Small intestine (tissue), 7 donors: ENCODE measurements around the gene ST3GAL4. TPM values are rescaled to one million over a fixed set of nuclear protein-coding genes. Genes with fewer than 3 reads are reported as not detected.

Experiments
- DNase-seq, 2 donors: peaks; one replicate each; pipeline versions ENCODE4 v3.0.0 to v3.0.0-alpha.2; 2013
- FAIRE-seq: peaks from 2 replicates; lab custom pipeline; 2012; peaks lifted over from hg19 to GRCh38; lab: Jason Lieb, UNC
- H3K27ac ChIP-seq, 3 donors: one replicate each; pipeline ENCODE4 v1.5.1; 2013; ENCODE audit warnings: low read length in 2 of 3, mild to moderate bottlenecking in 2 of 3, control low read depth in 1 of 3, inconsistent platforms in 1 of 3, low read depth in 1 of 3, moderate library complexity in 1 of 3
- H3K27me3 ChIP-seq, 3 donors: one replicate each; pipeline ENCODE4 v1.6.1; 2013; ENCODE audit warnings: low read length in 3 of 3, inconsistent platforms in 1 of 3; ENCODE audit not compliant: control insufficient read depth in 3 of 3, insufficient read depth in 3 of 3
- H3K36me3 ChIP-seq, 3 donors: one replicate each; pipeline ENCODE4 v1.6.1; 2013; ENCODE audit warnings: low read length in 3 of 3, inconsistent platforms in 1 of 3, low read depth in 1 of 3, mild to moderate bottlenecking in 1 of 3, moderate library complexity in 1 of 3; ENCODE audit not compliant: control insufficient read depth in 3 of 3, insufficient read depth in 2 of 3
- H3K4me1 ChIP-seq, 3 donors: one replicate each; pipeline ENCODE4 v1.6.1; 2013; ENCODE audit warnings: low read length in 2 of 3, inconsistent platforms in 1 of 3, low read depth in 1 of 3, mild to moderate bottlenecking in 1 of 3, moderate library complexity in 1 of 3; ENCODE audit not compliant: control insufficient read depth in 3 of 3, insufficient read depth in 2 of 3
- H3K4me3 ChIP-seq, 3 donors: one replicate each; pipeline ENCODE4 v1.5.1; 2013; ENCODE audit warnings: low read length in 3 of 3, control low read depth in 1 of 3, inconsistent platforms in 1 of 3, low read depth in 1 of 3, mild to moderate bottlenecking in 1 of 3, moderate library complexity in 1 of 3
- H3K9me3 ChIP-seq, 2 donors: one replicate each; pipeline ENCODE4 v1.6.1; 2013; ENCODE audit warnings: low read depth in 1 of 2, low read length in 1 of 2; ENCODE audit not compliant: control insufficient read depth in 2 of 2, insufficient read depth in 1 of 2
- WGBS, 3 donors: extraction: QIAGEN DNeasy Blood & Tissue Kit; methylation state at CpG; one replicate each; pipeline ENCODE4 v1.1.7; 2013; 5-methylcytosine and 5-hydroxymethylcytosine counted together
- polyA plus RNA-seq, 4 donors: library from polyadenylated mRNA; stranded (reverse) in 3 of 4; unstranded in 1 of 4; fragments of 200-250 nt in 3 of 4; fragments of 120-200 nt in 1 of 4; gene quantifications; one replicate each; pipeline versions ENCODE4 v1.2.1 to v1.2.3, GENCODE V29; 2013
- donor health status: healthy with polysubstance abuse.
- donor health status: control.
- donor health status: control.
- donor health status: Bipolar disorder and iron deficiency.
- donor health status: healthy.

The ST3GAL4 gene
- polyA plus RNA-seq, 4 donors, result 1.6 to 11.6 (median 4.0) TPM

GRCh38 chr11:126322996-126323395 is 32.5 kb upstream of the ST3GAL4 start:
- FAIRE-seq (no peak), DNase-seq (no peak)
- Histone ChIP-seq H3K4me1 (peaks cover 0 to 6% (median 0%) of the 10 kb centered on the region in 3 donors), H3K27ac (no peak overlapping the region), H3K36me3 (peaks cover 0 to 4% (median 2%) of the 10 kb centered on the region in 3 donors), H3K27me3 (no peaks in the 10 kb centered on the region), H3K4me3 (no peak overlapping the region), H3K9me3 (no peaks in the 10 kb centered on the region)
- WGBS, 3 donors, result 98 to 99% (median 98%) methylated on average over 3 of the region's 3 CpGs

- Histone ChIP-seq H3K27me3 (no peaks in the 10 kb centered on the region), H3K4me1 (no peaks in the 10 kb centered on the region), H3K9me3 (no peaks in the 10 kb centered on the region), H3K36me3 (peaks cover 3 to 20% (median 4%) of the 10 kb centered on the region in 3 donors), H3K27ac (no peak overlapping the region), H3K4me3 (no peak overlapping the region)
- DNase-seq (no peak), FAIRE-seq (no peak)
- WGBS, 3 donors, result 87 to 89% (median 88%) methylated on average over 17 of the region's 17 CpGs
These were observed 28.0 kb upstream of the ST3GAL4 start for GRCh38 chr11:126327281-126328000.

GRCh38 chr11:126328001-126328390 is 27.5 kb upstream of the ST3GAL4 start:
- Histone ChIP-seq H3K4me3 (no peak overlapping the region), H3K9me3 (no peaks in the 10 kb centered on the region), H3K27me3 (no peaks in the 10 kb centered on the region), H3K4me1 (no peaks in the 10 kb centered on the region), H3K36me3 (peaks cover 3 to 21% (median 4%) of the 10 kb centered on the region in 3 donors), H3K27ac (no peak overlapping the region)
- FAIRE-seq (no peak), DNase-seq (no peak)
- WGBS, 3 donors, result 92 to 97% (median 94%) methylated on average over 19 to 20 of the region's 20 CpGs

GRCh38 chr11:126328444-126328843 is 27.0 kb upstream of the ST3GAL4 start:
- Histone ChIP-seq H3K4me3 (no peak overlapping the region), H3K4me1 (no peaks in the 10 kb centered on the region), H3K36me3 (peaks cover 3 to 23% (median 4%) of the 10 kb centered on the region in 3 donors), H3K27ac (no peak overlapping the region), H3K27me3 (no peaks in the 10 kb centered on the region), H3K9me3 (no peaks in the 10 kb centered on the region)
- no peak for FAIRE-seq
- 91 to 94% (median 94%) methylated on average over 12 of the region's 12 CpGs for WGBS, 3 donors
- DNase-seq, result no peak

- Histone ChIP-seq H3K4me3 (no peak overlapping the region), H3K9me3 (no peaks in the 10 kb centered on the region), H3K4me1 (no peaks in the 10 kb centered on the region), H3K27ac (no peak overlapping the region), H3K36me3 (peaks cover 3 to 23% (median 4%) of the 10 kb centered on the region in 3 donors), H3K27me3 (no peaks in the 10 kb centered on the region)
- 75 to 79% (median 78%) methylated on average over 9 of the region's 9 CpGs for WGBS, 3 donors
- FAIRE-seq (no peak), DNase-seq (no peak)
These were observed 26.4 kb upstream of the ST3GAL4 start for GRCh38 chr11:126328938-126329643.

- Histone ChIP-seq H3K4me1 (no peaks in the 10 kb centered on the region), H3K9me3 (no peaks in the 10 kb centered on the region), H3K27me3 (no peaks in the 10 kb centered on the region), H3K36me3 (peaks cover 2 to 23% (median 3%) of the 10 kb centered on the region in 3 donors), H3K4me3 (no peak overlapping the region), H3K27ac (no peak overlapping the region)
- DNase-seq (no peak), FAIRE-seq (no peak)
- WGBS, 3 donors, result 76 to 89% (median 85%) methylated on average over 11 of the region's 11 CpGs
These were observed 25.8 kb upstream of the ST3GAL4 start for GRCh38 chr11:126329644-126330211.

- H3K27me3 ChIP-seq, result no peaks in the 10 kb centered on the region
- H3K36me3 ChIP-seq, result peaks cover 2 to 29% (median 3%) of the 10 kb centered on the region in 3 donors
- H3K4me3 ChIP-seq, result no peak overlapping the region
- DNase-seq (no peak), FAIRE-seq (no peak)
- H3K27ac ChIP-seq, result no peak overlapping the region
- peaks cover 0 to 5% (median 0%) of the 10 kb centered on the region in 3 donors for H3K4me1 ChIP-seq
- WGBS, 3 donors, result 97 to 99% (median 99%) methylated on average over 13 of the region's 13 CpGs
- H3K9me3 ChIP-seq, result no peaks in the 10 kb centered on the region
These were observed 24.2 kb upstream of the ST3GAL4 start for GRCh38 chr11:126331286-126331685.

- 74 to 85% (median 83%) methylated on average over 5 of the region's 5 CpGs for WGBS, 3 donors
- no peak overlapping the region for H3K4me3 ChIP-seq
- FAIRE-seq (no peak), DNase-seq (no peak)
- peak overlapping the region in 1 of 3 donors; percentile 21 for H3K27ac ChIP-seq
- H3K4me1 ChIP-seq, result peaks cover 0 to 9% (median 0%) of the 10 kb centered on the region in 3 donors
- H3K36me3 ChIP-seq, result peaks cover 2 to 32% (median 3%) of the 10 kb centered on the region in 3 donors
- H3K9me3 ChIP-seq, result no peaks in the 10 kb centered on the region
- no peaks in the 10 kb centered on the region for H3K27me3 ChIP-seq
These were observed 23.2 kb upstream of the ST3GAL4 start for GRCh38 chr11:126332221-126332711.
